Adipocyte (in vitro differentiated cells): ENCODE measurements around the gene TAX1BP1.

Experiments
- DNase-seq: peaks from one replicate; pipeline ENCODE4 v3.0.0-alpha.2; 2015; ENCODE audit warnings: low read depth
- H3K27me3 ChIP-seq: replicated peaks from 2 replicates; pipeline ENCODE4 v1.7.0; 2013; ENCODE audit warnings: mild to moderate bottlenecking, low read length, moderate library complexity; ENCODE audit not compliant: control insufficient read depth, insufficient read depth
- H3K36me3 ChIP-seq: 2 replicates; pipeline ENCODE4 v1.7.0; 2013; ENCODE audit warnings: low read length, mild to moderate bottlenecking, moderate library complexity; ENCODE audit not compliant: control insufficient read depth, insufficient read depth, severe bottlenecking
- H3K4me1 ChIP-seq: 2 replicates; pipeline ENCODE4 v1.7.0; 2013; ENCODE audit warnings: mild to moderate bottlenecking, low read length, moderate library complexity; ENCODE audit not compliant: control insufficient read depth, insufficient read depth
- H3K4me3 ChIP-seq: 2 replicates; pipeline ENCODE4 v1.7.0; 2013; ENCODE audit warnings: mild to moderate bottlenecking, low read length, moderate library complexity
- H3K9ac ChIP-seq: 2 replicates; pipeline ENCODE4 v1.7.0; 2013; ENCODE audit warnings: mild to moderate bottlenecking, low read length, moderate library complexity
- H3K9me3 ChIP-seq: 2 replicates; pipeline ENCODE4 v1.7.0; 2013; ENCODE audit warnings: mild to moderate bottlenecking, low read length, moderate library complexity; ENCODE audit not compliant: control insufficient read depth

Gene TAX1BP1

GRCh38 chr7:27756298-27756697 is 16.3 kb downstream of the TAX1BP1 start:
- no peak for DNase-seq
- H3K9me3 ChIP-seq, result no peaks in the 10 kb centered on the region
- no peaks in the 10 kb centered on the region for H3K27me3 ChIP-seq
- no peak overlapping the region for H3K4me3 ChIP-seq
- no peaks in the 10 kb centered on the region for H3K4me1 ChIP-seq
- H3K36me3 ChIP-seq, result peaks cover 73% of the 10 kb centered on the region
- no peak overlapping the region for H3K9ac ChIP-seq

GRCh38 chr7:27759491-27759890 is 19.5 kb downstream of the TAX1BP1 start:
- no peak overlapping the region for H3K9ac ChIP-seq
- peaks cover 54% of the 10 kb centered on the region for H3K36me3 ChIP-seq

DNA sequence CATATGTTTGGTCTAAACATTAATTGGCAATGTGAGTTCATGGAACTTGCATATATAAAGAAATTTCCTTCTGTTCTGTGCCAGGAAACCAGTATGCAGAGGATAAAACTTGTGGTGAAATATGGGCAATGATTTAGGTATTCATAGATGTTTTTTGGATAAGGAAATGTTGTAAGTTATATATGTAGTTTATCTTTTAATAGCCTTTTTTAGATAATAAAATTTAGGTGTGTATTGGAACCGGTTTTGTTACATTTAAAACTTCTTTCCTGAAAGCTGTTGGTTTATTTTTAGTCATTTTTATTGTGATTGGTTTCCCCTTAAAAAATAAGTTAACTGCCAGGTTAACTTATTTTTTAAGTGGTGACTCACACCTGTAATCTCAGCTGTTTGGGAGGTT is 22.1 kb downstream of the TAX1BP1 start:
- Histone ChIP-seq H3K9me3 (no peaks in the 10 kb centered on the region), H3K36me3 (peaks cover 43% of the 10 kb centered on the region), H3K4me3 (no peak overlapping the region), H3K4me1 (peaks cover 8% of the 10 kb centered on the region), H3K9ac (no peak overlapping the region), H3K27me3 (no peaks in the 10 kb centered on the region)
- no peak for DNase-seq

More at GRCh38 chr7:27759491-27759890, 19.5 kb downstream of the TAX1BP1 start:
- H3K4me1 ChIP-seq, result no peaks in the 10 kb centered on the region
- DNase-seq, result peak; percentile 22
- H3K9me3 ChIP-seq, result no peaks in the 10 kb centered on the region
- no peak overlapping the region for H3K4me3 ChIP-seq
- no peaks in the 10 kb centered on the region for H3K27me3 ChIP-seq

GRCh38 chr7:27763983-27764508 is 24.1 kb downstream of the TAX1BP1 start:
- no peak overlapping the region for H3K9ac ChIP-seq
- peaks cover 17% of the 10 kb centered on the region for H3K4me1 ChIP-seq
- H3K27me3 ChIP-seq, result no peaks in the 10 kb centered on the region
- no peaks in the 10 kb centered on the region for H3K9me3 ChIP-seq
- no peak overlapping the region for H3K4me3 ChIP-seq
- peak; percentile 13 for DNase-seq
- H3K36me3 ChIP-seq, result peaks cover 24% of the 10 kb centered on the region

DNA sequence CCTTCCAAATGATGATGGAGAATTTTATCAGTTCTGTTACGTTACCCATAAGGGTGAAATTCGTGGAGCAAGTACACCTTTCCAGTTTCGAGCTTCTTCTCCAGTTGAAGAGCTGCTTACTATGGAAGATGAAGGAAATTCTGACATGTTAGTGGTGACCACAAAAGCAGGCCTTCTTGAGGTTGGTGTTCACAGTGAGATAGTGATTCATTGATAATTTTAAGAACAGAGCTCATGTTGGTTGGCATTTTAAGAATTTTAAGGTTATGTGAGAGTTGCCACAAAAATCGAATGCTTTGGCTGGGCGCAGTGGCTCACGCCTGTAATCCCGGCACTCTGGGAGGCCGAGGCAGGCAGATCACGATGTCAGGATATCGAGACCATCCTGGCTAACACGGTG is 25.9 kb downstream of the TAX1BP1 start:
- Histone ChIP-seq H3K9ac (no peak overlapping the region), H3K9me3 (no peaks in the 10 kb centered on the region), H3K27me3 (no peaks in the 10 kb centered on the region), H3K36me3 (peaks cover 33% of the 10 kb centered on the region), H3K4me1 (peaks cover 17% of the 10 kb centered on the region), H3K4me3 (no peak overlapping the region)
- DNase-seq, result no peak

DNA sequence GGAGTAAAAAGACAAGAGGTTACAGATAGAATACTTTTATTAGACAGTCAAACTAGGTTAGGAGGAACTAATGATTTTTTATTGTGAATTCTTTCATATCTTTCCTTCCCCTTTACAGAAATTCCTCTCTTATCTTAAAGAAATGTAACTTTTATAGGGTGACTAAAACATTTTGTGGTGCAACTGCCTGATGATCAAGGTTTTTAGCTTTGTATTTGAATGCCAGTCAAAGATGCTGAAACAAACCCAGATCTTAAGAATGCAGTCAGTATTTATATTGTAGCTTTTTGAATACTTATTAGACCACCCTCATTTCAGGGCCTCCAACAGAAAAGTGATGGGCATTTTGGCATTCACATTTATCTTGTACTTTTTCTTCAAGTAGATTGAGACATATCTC is 27.4 kb downstream of the TAX1BP1 start:
- Histone ChIP-seq H3K27me3 (no peaks in the 10 kb centered on the region), H3K36me3 (peaks cover 37% of the 10 kb centered on the region), H3K9me3 (no peaks in the 10 kb centered on the region), H3K4me3 (no peak overlapping the region), H3K4me1 (peaks cover 17% of the 10 kb centered on the region), H3K9ac (peak overlapping the region; percentile 1)
- DNase-seq, result peak; percentile 28

- DNase-seq, result no peak
- H3K9me3 ChIP-seq, result no peaks in the 10 kb centered on the region
- H3K27me3 ChIP-seq, result no peaks in the 10 kb centered on the region
- H3K9ac ChIP-seq, result no peak overlapping the region
- H3K36me3 ChIP-seq, result peaks cover 33% of the 10 kb centered on the region
- peaks cover 17% of the 10 kb centered on the region for H3K4me1 ChIP-seq
- H3K4me3 ChIP-seq, result no peak overlapping the region
Measured at GRCh38 chr7:27771111-27771510, 31.1 kb downstream of the TAX1BP1 start.

GRCh38 chr7:27774717-27775328 is 34.9 kb downstream of the TAX1BP1 start:
- Histone ChIP-seq H3K4me3 (no peak overlapping the region), H3K36me3 (peaks cover 30% of the 10 kb centered on the region), H3K4me1 (no peaks in the 10 kb centered on the region), H3K9me3 (no peaks in the 10 kb centered on the region), H3K27me3 (no peaks in the 10 kb centered on the region), H3K9ac (no peak overlapping the region)
- DNase-seq, result peak; percentile 78

GRCh38 chr7:27775782-27776181 is 35.8 kb downstream of the TAX1BP1 start:
- Histone ChIP-seq H3K4me1 (no peaks in the 10 kb centered on the region), H3K36me3 (peaks cover 20% of the 10 kb centered on the region), H3K9ac (peak overlapping the region; percentile 6), H3K27me3 (no peaks in the 10 kb centered on the region), H3K4me3 (no peak overlapping the region), H3K9me3 (no peaks in the 10 kb centered on the region)
- DNase-seq, result no peak

GRCh38 chr7:27777662-27778061 is 37.7 kb downstream of the TAX1BP1 start:
- peaks cover 7% of the 10 kb centered on the region for H3K36me3 ChIP-seq
- no peaks in the 10 kb centered on the region for H3K9me3 ChIP-seq
- H3K4me3 ChIP-seq, result no peak overlapping the region
- no peak for DNase-seq
- no peaks in the 10 kb centered on the region for H3K27me3 ChIP-seq
- peaks cover 4% of the 10 kb centered on the region for H3K4me1 ChIP-seq
- H3K9ac ChIP-seq, result no peak overlapping the region

GRCh38 chr7:27779873-27780272 is 39.9 kb downstream of the TAX1BP1 start:
- Histone ChIP-seq H3K9me3 (no peaks in the 10 kb centered on the region), H3K4me3 (no peak overlapping the region), H3K9ac (no peak overlapping the region), H3K4me1 (peaks cover 23% of the 10 kb centered on the region), H3K36me3 (peaks cover 8% of the 10 kb centered on the region), H3K27me3 (no peaks in the 10 kb centered on the region)
- no peak for DNase-seq

GRCh38 chr7:27781188-27781587 is 41.2 kb downstream of the TAX1BP1 start:
- H3K4me1 ChIP-seq, result peaks cover 23% of the 10 kb centered on the region
- no peak overlapping the region for H3K4me3 ChIP-seq
- no peaks in the 10 kb centered on the region for H3K9me3 ChIP-seq
- H3K9ac ChIP-seq, result no peak overlapping the region
- peaks cover 20% of the 10 kb centered on the region for H3K36me3 ChIP-seq
- H3K27me3 ChIP-seq, result no peaks in the 10 kb centered on the region
- DNase-seq, result no peak
